Activated T-cell treated with anti-CD3 and anti-CD28 coated beads, Interleukin-2, amount 50 U/mL, for 24 hours (primary cell): ENCODE measurements around the gene SLC18A3.

ENCODE experiments used
- DNase-seq: peaks from one replicate; pipeline ENCODE4 v3.0.0-alpha.2; 2020
- H3K27ac Mint-ChIP-seq: 2 replicates; pipeline ENCODE4 v1.8.0; 2020; ENCODE audit warnings: mild to moderate bottlenecking, mixed read lengths
- H3K27me3 Mint-ChIP-seq: 2 replicates; pipeline ENCODE4 v1.8.0; 2020; ENCODE audit warnings: mixed read lengths
- H3K36me3 Mint-ChIP-seq: 2 replicates; pipeline ENCODE4 v1.8.0; 2020; ENCODE audit warnings: low read depth, mixed read lengths
- H3K4me1 Mint-ChIP-seq: 2 replicates; pipeline ENCODE4 v1.8.0; 2020; ENCODE audit warnings: low read depth, mixed read lengths
- H3K4me3 Mint-ChIP-seq: 2 replicates; pipeline ENCODE4 v1.8.0; 2020; ENCODE audit warnings: mild to moderate bottlenecking, moderate library complexity, mixed read lengths
- H3K9me3 Mint-ChIP-seq: 2 replicates; pipeline ENCODE4 v1.8.0; 2020; ENCODE audit warnings: mixed read lengths

SLC18A3 gene

GRCh38 chr10:49600781-49601400 is 9.2 kb upstream of the SLC18A3 start:
- H3K4me1 Mint-ChIP-seq: no peaks in the 10 kb centered on the region
- no peaks in the 10 kb centered on the region for H3K9me3 Mint-ChIP-seq
- no peak for DNase-seq
- peaks cover 55% of the 10 kb centered on the region for H3K27me3 Mint-ChIP-seq
- H3K36me3 Mint-ChIP-seq: no peaks in the 10 kb centered on the region
- H3K27ac Mint-ChIP-seq: no peak overlapping the region
- H3K4me3 Mint-ChIP-seq: no peak overlapping the region

GRCh38 chr10:49601857-49602256 is 8.3 kb upstream of the SLC18A3 start:
- DNase-seq: no peak
- H3K27ac Mint-ChIP-seq: no peak overlapping the region
- no peaks in the 10 kb centered on the region for H3K36me3 Mint-ChIP-seq
- H3K4me3 Mint-ChIP-seq: no peak overlapping the region
- peaks cover 1% of the 10 kb centered on the region for H3K4me1 Mint-ChIP-seq
- no peaks in the 10 kb centered on the region for H3K9me3 Mint-ChIP-seq
- peaks cover 64% of the 10 kb centered on the region for H3K27me3 Mint-ChIP-seq

DNA sequence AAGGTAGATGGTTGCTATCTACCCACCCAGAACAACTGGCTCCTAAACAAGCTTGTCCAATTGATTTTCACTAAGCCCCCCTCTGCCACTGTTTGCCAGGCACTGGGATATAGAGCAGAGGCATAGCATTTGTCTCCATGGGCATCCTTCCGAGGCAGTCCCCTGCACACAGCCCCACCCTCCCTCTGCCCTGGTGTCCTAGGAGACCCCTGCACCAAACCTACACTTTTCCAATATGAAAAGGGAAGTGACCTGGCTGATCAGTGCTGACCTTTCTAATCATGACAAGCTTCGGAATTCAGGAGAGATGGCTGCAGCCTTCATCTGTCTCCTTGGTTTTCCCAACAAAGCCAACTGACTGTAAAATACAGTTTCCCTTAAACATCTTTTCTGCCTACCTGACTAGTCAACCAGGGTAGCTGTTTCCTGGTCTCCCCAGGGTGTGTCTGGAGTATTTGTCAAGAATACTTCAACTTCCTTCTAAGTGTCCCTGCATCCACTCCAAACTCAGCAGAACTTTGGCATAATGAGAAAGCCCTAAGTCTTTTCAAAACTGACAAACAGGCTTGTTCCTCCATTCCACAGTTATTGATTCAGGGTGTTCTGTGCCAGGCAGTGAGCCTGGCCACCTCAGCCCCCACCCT is 7.6 kb upstream of the SLC18A3 start:
- no peaks in the 10 kb centered on the region for H3K36me3 Mint-ChIP-seq
- no peak overlapping the region for H3K27ac Mint-ChIP-seq
- DNase-seq: no peak
- no peak overlapping the region for H3K4me3 Mint-ChIP-seq
- H3K4me1 Mint-ChIP-seq: peaks cover 2% of the 10 kb centered on the region
- no peaks in the 10 kb centered on the region for H3K9me3 Mint-ChIP-seq
- H3K27me3 Mint-ChIP-seq: peaks cover 70% of the 10 kb centered on the region

- Mint-ChIP-seq H3K4me3 (no peak overlapping the region), H3K4me1 (peaks cover 2% of the 10 kb centered on the region), H3K27me3 (peaks cover 85% of the 10 kb centered on the region), H3K36me3 (no peaks in the 10 kb centered on the region), H3K27ac (no peak overlapping the region), H3K9me3 (no peaks in the 10 kb centered on the region)
- DNase-seq: no peak
Measured at GRCh38 chr10:49605216-49605938, 4.7 kb upstream of the SLC18A3 start.

DNA sequence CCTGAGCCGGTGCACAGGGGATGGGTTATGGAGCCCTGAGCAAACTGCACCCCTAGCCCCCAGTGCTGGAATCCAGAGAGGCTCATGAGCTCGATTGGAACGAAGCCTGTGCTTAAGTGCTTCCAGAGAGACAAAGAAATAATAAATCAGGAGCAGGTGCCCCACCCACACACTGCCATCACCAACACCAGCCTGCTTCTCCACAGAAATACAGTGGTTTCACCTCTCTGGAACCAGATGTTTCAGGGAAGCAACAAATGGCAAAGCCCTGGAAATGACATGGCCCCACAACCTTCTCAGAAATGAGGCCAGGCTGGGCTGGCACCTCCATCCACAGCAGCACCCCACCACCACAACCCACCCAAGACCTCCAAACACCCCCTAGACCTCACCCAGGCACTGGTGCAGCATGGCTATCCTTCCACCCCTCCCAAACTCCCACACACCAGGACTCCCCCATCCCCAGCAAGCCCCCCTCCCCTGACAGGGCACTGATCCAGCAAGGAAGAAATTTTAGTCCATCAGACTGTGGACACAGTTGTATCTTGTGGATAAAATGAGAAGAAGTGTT is 4.1 kb upstream of the SLC18A3 start:
- DNase-seq: no peak
- no peak overlapping the region for H3K4me3 Mint-ChIP-seq
- H3K27ac Mint-ChIP-seq: no peak overlapping the region
- H3K9me3 Mint-ChIP-seq: no peaks in the 10 kb centered on the region
- H3K4me1 Mint-ChIP-seq: peaks cover 2% of the 10 kb centered on the region
- peaks cover 82% of the 10 kb centered on the region for H3K27me3 Mint-ChIP-seq
- H3K36me3 Mint-ChIP-seq: no peaks in the 10 kb centered on the region

GRCh38 chr10:49606981-49607535 is 3.1 kb upstream of the SLC18A3 start:
- Mint-ChIP-seq H3K9me3 (peaks cover 1% of the 10 kb centered on the region), H3K4me1 (peaks cover 2% of the 10 kb centered on the region), H3K36me3 (no peaks in the 10 kb centered on the region), H3K27me3 (peaks cover 85% of the 10 kb centered on the region), H3K4me3 (no peak overlapping the region), H3K27ac (no peak overlapping the region)
- peak; percentile 74 for DNase-seq

- H3K4me3 Mint-ChIP-seq: no peak overlapping the region
- peaks cover 8% of the 10 kb centered on the region for H3K4me1 Mint-ChIP-seq
- DNase-seq: no peak
- no peak overlapping the region for H3K27ac Mint-ChIP-seq
- peaks cover 2% of the 10 kb centered on the region for H3K9me3 Mint-ChIP-seq
- no peaks in the 10 kb centered on the region for H3K36me3 Mint-ChIP-seq
- H3K27me3 Mint-ChIP-seq: peaks cover 85% of the 10 kb centered on the region
Measured at GRCh38 chr10:49608166-49609005, 1.7 kb upstream of the SLC18A3 start.

DNA sequence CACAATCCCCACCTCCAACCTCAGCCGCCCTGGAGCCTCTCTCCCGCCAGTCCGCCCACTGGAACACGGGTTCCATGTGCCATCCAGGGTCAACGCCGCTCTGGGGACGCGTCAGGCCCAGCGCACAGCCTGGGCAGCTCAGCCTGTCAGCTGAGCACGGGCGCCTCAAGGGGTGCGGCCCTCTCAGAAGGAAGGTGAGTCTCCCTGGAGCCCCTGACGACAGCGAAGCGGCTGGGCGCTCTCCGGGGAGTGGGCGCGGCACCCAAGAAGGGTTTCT is 1.2 kb upstream of the SLC18A3 start:
- no peak overlapping the region for H3K27ac Mint-ChIP-seq
- no peak for DNase-seq
- no peak overlapping the region for H3K4me3 Mint-ChIP-seq

DNA sequence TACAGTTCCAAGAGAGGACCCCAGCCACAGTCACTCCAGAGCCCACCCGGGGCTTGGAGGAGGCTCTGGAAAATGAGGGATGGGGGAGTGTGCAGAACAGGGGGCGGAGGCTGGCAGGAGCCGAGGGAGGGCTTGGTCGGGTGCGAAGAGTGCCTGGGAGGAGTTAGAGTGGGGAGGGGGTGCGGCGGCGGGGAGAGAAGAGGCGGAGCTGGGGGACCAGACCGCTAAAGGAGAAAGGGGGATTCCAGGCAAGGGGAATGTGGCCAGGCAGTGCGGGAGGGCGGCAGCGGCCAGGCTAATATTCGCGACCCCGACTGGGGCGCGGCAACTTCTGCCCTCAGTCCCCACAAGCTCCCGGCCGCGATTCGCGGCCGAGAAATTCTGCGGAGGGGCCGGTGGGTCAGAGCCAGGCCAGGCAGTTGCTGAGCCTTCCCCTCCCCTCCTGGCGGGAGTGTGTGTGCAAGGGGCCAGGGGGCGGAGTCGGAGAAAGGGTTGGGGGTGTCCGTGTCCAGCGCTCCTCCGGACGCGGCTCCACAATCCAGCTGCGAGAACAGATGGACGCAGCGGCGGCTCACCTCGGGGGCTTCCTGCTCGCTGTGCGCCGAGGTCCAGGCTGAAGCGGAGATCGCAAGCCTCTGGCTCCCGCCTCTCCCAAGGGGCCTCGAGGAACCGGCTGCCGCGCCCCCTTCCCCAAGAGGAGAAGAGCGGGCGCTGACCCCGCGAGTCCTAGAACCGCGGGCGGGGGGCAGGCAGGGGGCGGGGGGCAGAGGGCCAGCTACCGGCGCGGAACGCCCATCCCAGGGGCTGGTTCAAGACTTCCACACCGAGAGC is 612 bp upstream of the SLC18A3 start:
- no peak for DNase-seq
- Mint-ChIP-seq H3K27ac (no peak overlapping the region), H3K36me3 (no peaks in the 10 kb centered on the region), H3K4me3 (no peak overlapping the region), H3K4me1 (peaks cover 11% of the 10 kb centered on the region), H3K9me3 (peaks cover 2% of the 10 kb centered on the region), H3K27me3 (peaks cover 84% of the 10 kb centered on the region)

More for the DNA sequence above, 1.2 kb upstream of the SLC18A3 start:
- H3K9me3 Mint-ChIP-seq: peaks cover 2% of the 10 kb centered on the region
- peaks cover 85% of the 10 kb centered on the region for H3K27me3 Mint-ChIP-seq
- peaks cover 11% of the 10 kb centered on the region for H3K4me1 Mint-ChIP-seq
- H3K36me3 Mint-ChIP-seq: no peaks in the 10 kb centered on the region

GRCh38 chr10:49610458-49611165 is 502 bp downstream of the SLC18A3 start:
- no peaks in the 10 kb centered on the region for H3K36me3 Mint-ChIP-seq
- H3K27ac Mint-ChIP-seq: no peak overlapping the region
- H3K4me3 Mint-ChIP-seq: no peak overlapping the region
- no peak for DNase-seq
- peaks cover 2% of the 10 kb centered on the region for H3K9me3 Mint-ChIP-seq
- H3K4me1 Mint-ChIP-seq: peaks cover 16% of the 10 kb centered on the region
- peaks cover 86% of the 10 kb centered on the region for H3K27me3 Mint-ChIP-seq

DNA sequence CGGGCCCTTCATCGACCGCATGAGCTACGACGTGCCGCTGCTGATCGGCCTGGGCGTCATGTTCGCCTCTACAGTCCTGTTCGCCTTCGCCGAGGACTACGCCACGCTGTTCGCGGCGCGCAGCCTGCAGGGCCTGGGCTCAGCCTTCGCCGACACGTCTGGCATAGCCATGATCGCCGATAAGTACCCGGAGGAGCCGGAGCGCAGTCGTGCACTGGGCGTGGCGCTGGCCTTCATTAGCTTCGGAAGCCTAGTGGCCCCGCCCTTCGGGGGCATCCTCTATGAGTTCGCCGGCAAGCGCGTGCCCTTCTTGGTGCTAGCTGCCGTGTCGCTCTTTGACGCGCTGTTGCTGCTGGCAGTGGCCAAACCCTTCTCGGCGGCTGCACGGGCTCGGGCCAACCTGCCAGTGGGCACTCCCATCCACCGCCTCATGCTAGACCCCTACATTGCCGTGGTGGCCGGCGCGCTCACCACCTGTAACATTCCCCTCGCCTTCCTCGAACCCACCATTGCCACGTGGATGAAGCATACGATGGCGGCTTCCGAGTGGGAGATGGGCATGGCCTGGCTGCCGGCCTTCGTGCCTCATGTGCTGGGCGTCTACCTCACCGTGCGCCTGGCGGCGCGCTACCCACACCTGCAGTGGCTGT is 1.2 kb downstream of the SLC18A3 start:
- no peak for DNase-seq
- Mint-ChIP-seq H3K27me3 (peaks cover 87% of the 10 kb centered on the region), H3K4me3 (no peak overlapping the region), H3K36me3 (no peaks in the 10 kb centered on the region), H3K27ac (peak overlapping the region; percentile 47), H3K9me3 (peaks cover 2% of the 10 kb centered on the region), H3K4me1 (peaks cover 16% of the 10 kb centered on the region)

GRCh38 chr10:49611816-49612512 is 1.9 kb downstream of the SLC18A3 start:
- no peak overlapping the region for H3K4me3 Mint-ChIP-seq
- DNase-seq: no peak
- H3K9me3 Mint-ChIP-seq: peaks cover 2% of the 10 kb centered on the region
- peaks cover 87% of the 10 kb centered on the region for H3K27me3 Mint-ChIP-seq
- no peak overlapping the region for H3K27ac Mint-ChIP-seq
- H3K4me1 Mint-ChIP-seq: peaks cover 14% of the 10 kb centered on the region
- H3K36me3 Mint-ChIP-seq: no peaks in the 10 kb centered on the region
